Sigmoid colon (tissue), 3 donors: ENCODE results near the gene BMERB1.
"Not testable (repeated sequence)": the region's sequence is repeated elsewhere in the genome, so short reads cannot be mapped to it uniquely, and the experiment has no call there.

Experiments used
- CTCF ChIP-seq, 4 experiments: fragments of 450-650 bp in 3 of 4; fragments of 200-600 bp in 1 of 4; IDR thresholded peaks; one replicate each; pipeline ENCODE4 v1.5.1; 2016 to 2019; ENCODE audit warnings: antibody characterized with exemption in 4 of 4, mild to moderate bottlenecking in 3 of 4, moderate library complexity in 2 of 4
- POLR2A ChIP-seq, 2 donors: fragments of 450-650 bp; IDR thresholded peaks; one replicate each; pipeline ENCODE4 v1.6.1; 2016; ENCODE audit warnings: antibody characterized with exemption in 2 of 2, mild to moderate bottlenecking in 2 of 2, moderate library complexity in 2 of 2

- not testable (repeated sequence) for TF ChIP-seq POLR2A, CTCF (IDR thresholded peaks at IDR 0.05)
These were observed 139.7 kb downstream of the BMERB1 start for GRCh38 chr16:15573896-15574613.
